Measurements from ENCODE around the gene HERC2. TPM values are rescaled to one million over a fixed set of nuclear protein-coding genes. Genes with fewer than 3 reads are reported as not detected.

HERC2 gene
- total RNA-seq, 2 donors from 2014 or later: 105 to 112 TPM

- TF ChIP-seq CTCF (conservative IDR thresholded peaks at IDR 0.05): no peak
- H3K27me3 Mint-ChIP-seq (ENCODE audit: insufficient read depth): peaks cover 5% of the 10 kb centered on the region
- whole genome bisulfite sequencing, 2 experiments (ENCODE audit: insufficient coverage in 1 of 2, insufficient read length in 1 of 2): 94 to 96% methylated on average over 18 to 26 of the region's 26 CpGs
- no peak overlapping the region for H3K27ac Mint-ChIP-seq
- no peak overlapping the region for H3K4me3 ChIP-seq (ENCODE audit: low read length)
- DNase-seq: peak; percentile 10
- H3K9me3 Mint-ChIP-seq: no peaks in the 10 kb centered on the region
- peaks cover 59% of the 10 kb centered on the region for H3K36me3 Mint-ChIP-seq (ENCODE audit: low read depth)
- H3K27me3 ChIP-seq (ENCODE audit: control insufficient read depth, insufficient read depth, low read length, poor library complexity, severe bottlenecking): peaks cover 2% of the 10 kb centered on the region
- H3K36me3 ChIP-seq (ENCODE audit: control insufficient read depth, insufficient read depth, low read length): peaks cover 75% of the 10 kb centered on the region
- H3K4me3 Mint-ChIP-seq: no peak overlapping the region
- H3K4me1 Mint-ChIP-seq: no peaks in the 10 kb centered on the region
- H3K9ac ChIP-seq (ENCODE audit: extremely low read depth, low read length, poor library complexity, severe bottlenecking): no peak overlapping the region
- no peak overlapping the region for H3K27ac ChIP-seq (ENCODE audit: low read depth, low read length)
- no peaks in the 10 kb centered on the region for H3K4me1 ChIP-seq (ENCODE audit: control insufficient read depth, insufficient read depth, low read length)
- H3K9me3 ChIP-seq (ENCODE audit: control insufficient read depth, low read length): no peaks in the 10 kb centered on the region
These were observed 209.0 kb downstream of the HERC2 start for GRCh38 chr15:28112962-28113361.

- 94 to 97% methylated on average over 16 to 20 of the region's 20 CpGs for WGBS, 2 experiments (ENCODE audit: insufficient coverage in 1 of 2, insufficient read length in 1 of 2)
- H3K4me3 ChIP-seq (ENCODE audit: low read length): no peak overlapping the region
- Mint-ChIP-seq H3K27ac (no peak overlapping the region), H3K27me3 (ENCODE audit: insufficient read depth) (peaks cover 11% of the 10 kb centered on the region), H3K36me3 (ENCODE audit: low read depth) (peaks cover 52% of the 10 kb centered on the region), H3K4me1 (no peaks in the 10 kb centered on the region), H3K9me3 (no peaks in the 10 kb centered on the region), H3K4me3 (no peak overlapping the region)
- H3K9me3 ChIP-seq (ENCODE audit: control insufficient read depth, low read length): no peaks in the 10 kb centered on the region
- DNase-seq: no peak
- H3K27me3 ChIP-seq (ENCODE audit: control insufficient read depth, insufficient read depth, low read length, poor library complexity, severe bottlenecking): peaks cover 10% of the 10 kb centered on the region
- H3K36me3 ChIP-seq (ENCODE audit: control insufficient read depth, insufficient read depth, low read length): peaks cover 68% of the 10 kb centered on the region
- no peak overlapping the region for H3K9ac ChIP-seq (ENCODE audit: extremely low read depth, low read length, poor library complexity, severe bottlenecking)
- no peak overlapping the region for H3K27ac ChIP-seq (ENCODE audit: low read depth, low read length)
- no peak for TF ChIP-seq CTCF (conservative IDR thresholded peaks at IDR 0.05)
- no peaks in the 10 kb centered on the region for H3K4me1 ChIP-seq (ENCODE audit: control insufficient read depth, insufficient read depth, low read length)
These were observed 209.7 kb downstream of the HERC2 start for GRCh38 chr15:28112101-28112760.

GRCh38 chr15:28111543-28111942 is 210.4 kb downstream of the HERC2 start:
- H3K4me1 Mint-ChIP-seq: peaks cover 2% of the 10 kb centered on the region
- no peak overlapping the region for H3K27ac Mint-ChIP-seq
- Histone ChIP-seq H3K36me3 (ENCODE audit: control insufficient read depth, insufficient read depth, low read length) (peaks cover 62% of the 10 kb centered on the region), H3K4me3 (ENCODE audit: low read length) (no peak overlapping the region), H3K9ac (ENCODE audit: extremely low read depth, low read length, poor library complexity, severe bottlenecking) (no peak overlapping the region), H3K4me1 (ENCODE audit: control insufficient read depth, insufficient read depth, low read length) (no peaks in the 10 kb centered on the region), H3K27ac (ENCODE audit: low read depth, low read length) (no peak overlapping the region), H3K27me3 (ENCODE audit: control insufficient read depth, insufficient read depth, low read length, poor library complexity, severe bottlenecking) (peaks cover 16% of the 10 kb centered on the region), H3K9me3 (ENCODE audit: control insufficient read depth, low read length) (no peaks in the 10 kb centered on the region)
- peak; percentile 39 for DNase-seq
- peaks cover 48% of the 10 kb centered on the region for H3K36me3 Mint-ChIP-seq (ENCODE audit: low read depth)
- no peaks in the 10 kb centered on the region for H3K9me3 Mint-ChIP-seq
- 91 to 97% methylated on average over 14 to 26 of the region's 26 CpGs for WGBS, 2 experiments (ENCODE audit: insufficient coverage in 1 of 2, insufficient read length in 1 of 2)
- TF ChIP-seq CTCF (conservative IDR thresholded peaks at IDR 0.05): no peak
- H3K4me3 Mint-ChIP-seq: no peak overlapping the region
- peaks cover 13% of the 10 kb centered on the region for H3K27me3 Mint-ChIP-seq (ENCODE audit: insufficient read depth)
